Measurements from ENCODE around the gene NEK7. TPM values are rescaled to one million over a fixed set of nuclear protein-coding genes. Genes with fewer than 3 reads are reported as not detected.

NEK7 gene
- total RNA-seq, 1 donor: 187 TPM

DNA sequence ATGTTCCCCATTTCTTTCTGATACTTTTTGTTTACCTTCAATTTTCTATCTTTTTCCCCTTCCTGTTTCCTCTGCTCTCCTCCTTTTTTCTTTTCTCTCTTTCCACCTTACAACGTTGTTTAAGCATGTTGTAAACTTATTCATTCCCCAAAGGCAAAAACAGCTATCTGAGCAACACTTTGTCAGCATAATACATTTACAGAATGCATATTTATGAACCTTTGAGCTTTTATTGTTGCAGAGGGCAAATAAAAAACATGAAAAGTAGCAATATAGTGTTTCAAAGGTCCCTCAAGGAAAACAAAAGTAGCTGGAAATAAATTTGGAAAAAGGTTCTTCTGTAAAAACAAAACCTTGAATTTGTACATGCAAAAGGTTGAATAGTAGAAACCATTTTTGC is 214.2 kb downstream of the NEK7 start:
- DNase-seq (ENCODE audit: low read depth): no peak
- H3K4me3 ChIP-seq (ENCODE audit: low read depth, low read length): no peak overlapping the region

More for the DNA sequence above, 214.2 kb downstream of the NEK7 start:
- TF ChIP-seq, protein P1, sequence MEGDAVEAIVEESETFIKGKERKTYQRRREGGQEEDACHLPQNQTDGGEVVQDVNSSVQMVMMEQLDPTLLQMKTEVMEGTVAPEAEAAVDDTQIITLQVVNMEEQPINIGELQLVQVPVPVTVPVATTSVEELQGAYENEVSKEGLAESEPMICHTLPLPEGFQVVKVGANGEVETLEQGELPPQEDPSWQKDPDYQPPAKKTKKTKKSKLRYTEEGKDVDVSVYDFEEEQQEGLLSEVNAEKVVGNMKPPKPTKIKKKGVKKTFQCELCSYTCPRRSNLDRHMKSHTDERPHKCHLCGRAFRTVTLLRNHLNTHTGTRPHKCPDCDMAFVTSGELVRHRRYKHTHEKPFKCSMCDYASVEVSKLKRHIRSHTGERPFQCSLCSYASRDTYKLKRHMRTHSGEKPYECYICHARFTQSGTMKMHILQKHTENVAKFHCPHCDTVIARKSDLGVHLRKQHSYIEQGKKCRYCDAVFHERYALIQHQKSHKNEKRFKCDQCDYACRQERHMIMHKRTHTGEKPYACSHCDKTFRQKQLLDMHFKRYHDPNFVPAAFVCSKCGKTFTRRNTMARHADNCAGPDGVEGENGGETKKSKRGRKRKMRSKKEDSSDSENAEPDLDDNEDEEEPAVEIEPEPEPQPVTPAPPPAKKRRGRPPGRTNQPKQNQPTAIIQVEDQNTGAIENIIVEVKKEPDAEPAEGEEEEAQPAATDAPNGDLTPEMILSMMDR (IDR thresholded peaks at IDR 0.05; ENCODE audit: insufficient read depth, low read length): no peak

Other genes with a start within 250 kb of the NEK7 start
- gene LHX9, start 239.6 kb upstream of the NEK7 start, total RNA-seq (ENCODE audit: low replicate concordance): 0.08 TPM in 1 of 2 replicates, not detected in the other

Measured in fibroblast of the aortic adventitia (primary cell).